Calu3 (cell line): Measurements from ENCODE around the gene HSPH1. TPM values are rescaled to one million over a fixed set of nuclear protein-coding genes. Genes with fewer than 3 reads are reported as not detected.

Experiments used
- BruUV-seq: library from RNA; stranded (reverse); fragments of 400-500 nt; replicated peaks from 2 replicates; lab custom pipeline; 2021; lab: Mats Ljungman, UMichigan
- CTCF ChIA-PET: fragments of 300-600 bp; sonication (Branson Sonifier 250); formaldehyde crosslinking; loops from one replicate; lab custom pipeline; 2022; ENCODE audit warnings: antibody characterized with exemption; lab: Charles Lee
- DNase-seq: peaks from one replicate; pipeline ENCODE4 v3.0.0; 2022
- H3K27ac Mint-ChIP-seq: one replicate; pipeline ENCODE4 v1.8.0; 2022; ENCODE audit warnings: mixed read lengths; ENCODE audit not compliant: unreplicated experiment
- H3K27me3 Mint-ChIP-seq: one replicate; pipeline ENCODE4 v1.8.0; 2022; ENCODE audit warnings: mixed read lengths; ENCODE audit not compliant: unreplicated experiment
- H3K36me3 Mint-ChIP-seq: one replicate; pipeline ENCODE4 v1.8.0; 2022; ENCODE audit warnings: mild to moderate bottlenecking, moderate library complexity, mixed read lengths; ENCODE audit not compliant: insufficient read depth, unreplicated experiment
- H3K4me1 Mint-ChIP-seq: one replicate; pipeline ENCODE4 v1.8.0; 2022; ENCODE audit warnings: mild to moderate bottlenecking, low read depth, mixed read lengths; ENCODE audit not compliant: unreplicated experiment
- H3K4me3 Mint-ChIP-seq: one replicate; pipeline ENCODE4 v1.8.0; 2022; ENCODE audit warnings: mild to moderate bottlenecking, low read depth, moderate library complexity, mixed read lengths; ENCODE audit not compliant: unreplicated experiment
- H3K9me3 Mint-ChIP-seq: one replicate; pipeline ENCODE4 v1.8.0; 2022; ENCODE audit warnings: low read depth, mixed read lengths; ENCODE audit not compliant: unreplicated experiment
- intact Hi-C: fragments of 100-400 bp; cut with micrococcal nuclease; formaldehyde crosslinking; loops from one replicate; pipeline ENCODE4 v1.10.0; 2022; ENCODE audit not compliant: unreplicated experiment
- total RNA-seq: library from RNA; stranded (reverse); gene quantifications from 2 replicates; pipeline ENCODE4 v1.2.3, GENCODE V29; 2022
- TF ChIP-seq, protein P1 (sequence below): fragments of 200-600 bp; IDR thresholded peaks from one replicate; pipeline ENCODE4 v1.8.0; 2022; ENCODE audit warnings: antibody characterized with exemption; ENCODE audit not compliant: unreplicated experiment

Gene HSPH1
- total RNA-seq, 1 experiment from 2014 or later: 216 TPM

- TF ChIP-seq, protein P1, sequence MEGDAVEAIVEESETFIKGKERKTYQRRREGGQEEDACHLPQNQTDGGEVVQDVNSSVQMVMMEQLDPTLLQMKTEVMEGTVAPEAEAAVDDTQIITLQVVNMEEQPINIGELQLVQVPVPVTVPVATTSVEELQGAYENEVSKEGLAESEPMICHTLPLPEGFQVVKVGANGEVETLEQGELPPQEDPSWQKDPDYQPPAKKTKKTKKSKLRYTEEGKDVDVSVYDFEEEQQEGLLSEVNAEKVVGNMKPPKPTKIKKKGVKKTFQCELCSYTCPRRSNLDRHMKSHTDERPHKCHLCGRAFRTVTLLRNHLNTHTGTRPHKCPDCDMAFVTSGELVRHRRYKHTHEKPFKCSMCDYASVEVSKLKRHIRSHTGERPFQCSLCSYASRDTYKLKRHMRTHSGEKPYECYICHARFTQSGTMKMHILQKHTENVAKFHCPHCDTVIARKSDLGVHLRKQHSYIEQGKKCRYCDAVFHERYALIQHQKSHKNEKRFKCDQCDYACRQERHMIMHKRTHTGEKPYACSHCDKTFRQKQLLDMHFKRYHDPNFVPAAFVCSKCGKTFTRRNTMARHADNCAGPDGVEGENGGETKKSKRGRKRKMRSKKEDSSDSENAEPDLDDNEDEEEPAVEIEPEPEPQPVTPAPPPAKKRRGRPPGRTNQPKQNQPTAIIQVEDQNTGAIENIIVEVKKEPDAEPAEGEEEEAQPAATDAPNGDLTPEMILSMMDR: no peak
- CTCF ChIA-PET: no interaction called here
- H3K4me3 Mint-ChIP-seq: no peak overlapping the region
Measured at GRCh38 chr13:31131470-31131961, 30.2 kb downstream of the HSPH1 start.

DNA sequence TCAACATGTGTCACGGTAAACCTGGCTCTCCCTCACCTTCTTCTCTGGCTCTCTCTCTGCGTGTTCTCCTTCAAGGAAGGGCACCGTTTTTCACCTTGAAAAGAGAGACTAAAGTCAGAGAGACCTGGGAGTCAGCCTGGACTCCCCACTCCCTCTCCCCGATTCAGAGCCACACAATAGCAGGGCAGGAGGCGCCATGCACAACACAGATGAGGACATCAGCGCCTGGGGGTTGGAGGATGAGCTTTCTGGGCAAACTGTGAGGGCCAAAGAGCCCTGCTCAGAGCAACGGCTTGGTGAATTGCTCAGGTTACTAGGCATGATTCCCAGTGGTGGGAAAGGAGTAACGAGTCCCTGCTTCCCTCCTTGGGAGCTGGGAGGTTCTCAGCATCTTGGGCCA lies 32.3 kb downstream of the HSPH1 start:
- CTCF ChIA-PET: no interaction called here
- peaks cover 8% of the 10 kb centered on the region for H3K36me3 Mint-ChIP-seq
- H3K4me3 Mint-ChIP-seq: no peak overlapping the region
- peaks cover 50% of the 10 kb centered on the region for H3K27me3 Mint-ChIP-seq
- intact Hi-C loops: no loop called here
- BruUV-seq: no TSS peak
- DNase-seq: no peak
- no peak overlapping the region for H3K27ac Mint-ChIP-seq
- H3K9me3 Mint-ChIP-seq: no peaks in the 10 kb centered on the region
- TF ChIP-seq, protein P1: no peak
- H3K4me1 Mint-ChIP-seq: no peaks in the 10 kb centered on the region

More at GRCh38 chr13:31131470-31131961, 30.2 kb downstream of the HSPH1 start:
- BruUV-seq: no TSS peak
- Mint-ChIP-seq H3K36me3 (peaks cover 18% of the 10 kb centered on the region), H3K4me1 (no peaks in the 10 kb centered on the region), H3K27ac (no peak overlapping the region), H3K27me3 (peaks cover 29% of the 10 kb centered on the region), H3K9me3 (no peaks in the 10 kb centered on the region)
- intact Hi-C loops: no loop called here
- no peak for DNase-seq

DNA sequence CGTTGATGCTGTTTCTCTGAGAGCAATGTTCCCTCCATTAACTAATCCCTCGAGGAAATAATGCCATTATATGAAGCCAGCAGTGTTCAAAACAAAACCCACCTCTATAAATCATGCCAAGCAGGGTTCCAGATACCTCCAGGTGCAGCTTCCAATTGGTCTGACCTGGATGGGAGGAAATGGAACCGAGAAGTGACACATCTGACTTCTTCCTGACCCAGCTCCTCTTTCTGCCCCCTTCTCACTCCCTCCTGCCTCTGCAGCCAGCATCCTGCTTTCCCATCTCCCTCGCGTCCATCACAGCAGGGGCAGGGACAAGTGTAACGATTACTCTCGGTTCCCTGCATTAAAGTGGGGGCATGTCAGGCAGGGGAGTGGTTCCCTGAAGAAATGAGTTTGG lies 37.5 kb downstream of the HSPH1 start:
- no TSS peak for BruUV-seq

DNA sequence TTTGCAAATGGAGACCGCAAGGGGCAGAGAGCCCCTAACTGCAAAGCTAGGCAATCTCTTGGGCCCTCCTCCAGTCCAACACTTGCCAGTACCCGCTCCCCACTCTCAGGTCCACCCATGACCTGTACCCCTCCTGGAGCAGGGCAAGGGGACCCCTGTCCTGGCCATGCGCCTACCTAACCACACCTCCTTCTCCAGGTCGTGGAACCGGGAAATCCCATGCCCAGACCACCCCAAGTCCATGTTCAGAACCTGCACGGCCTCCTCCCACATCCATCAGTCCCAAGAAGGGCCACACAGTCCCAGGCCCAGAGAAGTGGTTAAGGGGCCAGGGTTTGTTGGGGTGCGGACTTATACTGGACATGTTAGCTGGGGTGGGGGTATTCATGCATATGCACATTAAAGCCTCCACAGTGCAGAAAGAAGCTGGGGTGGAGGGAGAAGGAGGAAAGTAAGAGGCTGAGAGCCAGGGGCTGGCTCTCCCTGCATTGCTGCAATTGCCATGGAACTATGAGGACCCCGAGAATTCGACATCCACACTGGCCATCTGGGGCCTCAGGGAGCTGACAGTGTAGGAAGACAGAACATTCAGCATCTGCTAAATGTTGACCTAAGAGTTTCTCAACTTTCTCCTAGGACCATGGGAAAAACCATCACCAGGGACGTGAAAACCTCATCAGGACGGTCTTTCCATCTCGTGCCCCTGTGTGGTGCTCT lies 39.0 kb downstream of the HSPH1 start:
- no TSS peak for BruUV-seq
- TF ChIP-seq, protein P1: no peak
- H3K4me1 Mint-ChIP-seq: no peaks in the 10 kb centered on the region
- no peak overlapping the region for H3K27ac Mint-ChIP-seq
- CTCF ChIA-PET: no interaction called here
- H3K36me3 Mint-ChIP-seq: peaks cover 5% of the 10 kb centered on the region
- no peak for DNase-seq
- no peak overlapping the region for H3K4me3 Mint-ChIP-seq
- intact Hi-C loops: no loop called here
- no peaks in the 10 kb centered on the region for H3K9me3 Mint-ChIP-seq
- peaks cover 85% of the 10 kb centered on the region for H3K27me3 Mint-ChIP-seq

More for the DNA sequence above, 37.5 kb downstream of the HSPH1 start:
- H3K27ac Mint-ChIP-seq: no peak overlapping the region
- TF ChIP-seq, protein P1: no peak
- H3K4me1 Mint-ChIP-seq: no peaks in the 10 kb centered on the region
- no peak overlapping the region for H3K4me3 Mint-ChIP-seq
- H3K36me3 Mint-ChIP-seq: peaks cover 5% of the 10 kb centered on the region
- CTCF ChIA-PET: interaction anchor here (0.7 kb wide), 1 partner anchor 259 kb away, joined by 5 read pairs; no protein-coding TSS in a partner anchor
- H3K27me3 Mint-ChIP-seq: peaks cover 85% of the 10 kb centered on the region
- intact Hi-C loops: no loop called here
- no peak for DNase-seq
- H3K9me3 Mint-ChIP-seq: no peaks in the 10 kb centered on the region
